ENCODE data around the gene CLCNKB. TPM values are rescaled to one million over a fixed set of nuclear protein-coding genes. Genes with fewer than 3 reads are reported as not detected.

Gene CLCNKB
- total RNA-seq, 2 experiments from 2014 or later, result not detected

DNA sequence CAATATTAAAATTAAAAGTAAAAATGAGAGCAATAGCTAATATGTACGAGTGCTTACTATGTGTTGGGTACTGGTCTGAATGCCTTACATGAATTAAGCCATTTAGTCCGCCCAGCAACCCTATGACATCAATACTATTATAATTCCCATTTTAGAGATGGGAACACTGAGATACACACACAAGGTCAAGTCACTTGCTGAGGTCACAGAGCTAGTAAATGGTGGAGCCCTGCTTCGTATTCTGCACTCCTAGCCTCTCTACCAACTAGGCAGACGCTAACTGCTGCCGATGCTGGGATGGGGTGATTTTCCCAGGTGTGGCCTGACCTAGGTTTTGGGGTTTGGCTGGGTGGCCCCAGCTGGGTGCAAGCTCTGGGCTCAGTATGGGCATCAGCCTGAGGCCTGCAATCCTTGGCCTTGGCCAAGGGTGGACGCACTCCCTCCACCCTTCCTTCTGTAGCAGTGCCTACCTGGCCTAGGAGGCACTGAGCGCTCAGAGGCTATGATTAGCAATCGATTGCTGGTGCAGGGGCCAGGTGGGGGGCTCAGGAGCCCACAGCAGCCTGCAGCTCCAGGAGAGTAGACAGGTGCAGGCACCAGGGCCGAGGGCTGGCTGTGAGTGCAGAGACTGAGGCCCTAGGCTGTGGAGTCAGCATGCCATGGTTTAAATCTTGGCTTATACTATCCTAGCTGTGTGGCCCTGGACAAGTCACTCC, 27.2 kb downstream of the CLCNKB start:
- H3K9me3 ChIP-seq (ENCODE audit: control insufficient read depth in 1 of 2, insufficient read depth in 1 of 2, low read length in 2 of 2), result no peaks in the 10 kb centered on the region
- ChIA-PET POLR2A (interaction anchor here (0.5 to 1.5 kb wide), 2 partner anchors 17 to 166 kb away, joined by 3 to 4 read pairs; partner anchors contain the start of gene CPLANE2), CTCF (interaction anchor here (1.2 to 1.9 kb wide), 2 partner anchors 8 to 117 kb away, joined by 3 to 6 read pairs; no protein-coding TSS in a partner anchor)
- DNase-seq (no peak), ATAC-seq (ENCODE audit: poor library complexity) (no peak)
- no peak overlapping the region for H3K4me3 Mint-ChIP-seq
- peaks cover 9 to 10% of the 10 kb centered on the region in 2 experiments for H3K27me3 ChIP-seq (ENCODE audit: control insufficient read depth in 1 of 2, insufficient read depth in 2 of 2, low read length in 2 of 2)
- no peak overlapping the region for H3K27ac Mint-ChIP-seq
- TF ChIP-seq, protein P1, sequence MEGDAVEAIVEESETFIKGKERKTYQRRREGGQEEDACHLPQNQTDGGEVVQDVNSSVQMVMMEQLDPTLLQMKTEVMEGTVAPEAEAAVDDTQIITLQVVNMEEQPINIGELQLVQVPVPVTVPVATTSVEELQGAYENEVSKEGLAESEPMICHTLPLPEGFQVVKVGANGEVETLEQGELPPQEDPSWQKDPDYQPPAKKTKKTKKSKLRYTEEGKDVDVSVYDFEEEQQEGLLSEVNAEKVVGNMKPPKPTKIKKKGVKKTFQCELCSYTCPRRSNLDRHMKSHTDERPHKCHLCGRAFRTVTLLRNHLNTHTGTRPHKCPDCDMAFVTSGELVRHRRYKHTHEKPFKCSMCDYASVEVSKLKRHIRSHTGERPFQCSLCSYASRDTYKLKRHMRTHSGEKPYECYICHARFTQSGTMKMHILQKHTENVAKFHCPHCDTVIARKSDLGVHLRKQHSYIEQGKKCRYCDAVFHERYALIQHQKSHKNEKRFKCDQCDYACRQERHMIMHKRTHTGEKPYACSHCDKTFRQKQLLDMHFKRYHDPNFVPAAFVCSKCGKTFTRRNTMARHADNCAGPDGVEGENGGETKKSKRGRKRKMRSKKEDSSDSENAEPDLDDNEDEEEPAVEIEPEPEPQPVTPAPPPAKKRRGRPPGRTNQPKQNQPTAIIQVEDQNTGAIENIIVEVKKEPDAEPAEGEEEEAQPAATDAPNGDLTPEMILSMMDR (IDR thresholded peaks at IDR 0.05), result no peak
- H3K27me3 Mint-ChIP-seq, result peaks cover 19% of the 10 kb centered on the region
- H3K4me1 ChIP-seq (ENCODE audit: insufficient read depth, low read length), result peaks cover 29% of the 10 kb centered on the region
- H3K4me1 Mint-ChIP-seq (ENCODE audit: low read depth), result peaks cover 25% of the 10 kb centered on the region
- intact Hi-C loops (cut with DNase I, micrococcal nuclease), result no loop called here
- H3K4me3 ChIP-seq (ENCODE audit: low read length), result no peak overlapping the region
- H3K9me3 Mint-ChIP-seq, result no peaks in the 10 kb centered on the region
- no peak overlapping the region for H3K27ac ChIP-seq (ENCODE audit: low read depth in 1 of 2, low read length in 2 of 2)
- H3K36me3 ChIP-seq (ENCODE audit: insufficient read depth, low read length), result no peaks in the 10 kb centered on the region
- H3K36me3 Mint-ChIP-seq (ENCODE audit: low read depth), result no peaks in the 10 kb centered on the region

GRCh38 chr1:16071614-16072013, 28.0 kb downstream of the CLCNKB start:
- peaks cover 25% of the 10 kb centered on the region for H3K4me1 Mint-ChIP-seq (ENCODE audit: low read depth)
- Histone ChIP-seq H3K27ac (ENCODE audit: low read depth in 1 of 2, low read length in 2 of 2) (no peak overlapping the region), H3K4me1 (ENCODE audit: insufficient read depth, low read length) (peaks cover 29% of the 10 kb centered on the region), H3K4me3 (ENCODE audit: low read length) (no peak overlapping the region), H3K27me3 (ENCODE audit: control insufficient read depth in 1 of 2, insufficient read depth in 2 of 2, low read length in 2 of 2) (peaks cover 9 to 10% of the 10 kb centered on the region in 2 experiments), H3K9me3 (ENCODE audit: control insufficient read depth in 1 of 2, insufficient read depth in 1 of 2, low read length in 2 of 2) (no peaks in the 10 kb centered on the region), H3K36me3 (ENCODE audit: insufficient read depth, low read length) (no peaks in the 10 kb centered on the region)
- H3K27me3 Mint-ChIP-seq, result peaks cover 23% of the 10 kb centered on the region
- no peaks in the 10 kb centered on the region for H3K9me3 Mint-ChIP-seq
- TF ChIP-seq, protein P1 (IDR thresholded peaks at IDR 0.05), result no peak
- DNase-seq, result no peak
- no peak overlapping the region for H3K27ac Mint-ChIP-seq
- POLR2A ChIA-PET, result no interaction called here
- no peak for ATAC-seq (ENCODE audit: poor library complexity)
- H3K4me3 Mint-ChIP-seq, result peak overlapping the region; percentile 62
- intact Hi-C loops (cut with DNase I, micrococcal nuclease), result no loop called here
- H3K36me3 Mint-ChIP-seq (ENCODE audit: low read depth), result no peaks in the 10 kb centered on the region
- CTCF ChIA-PET, result interaction anchor here (1.2 kb wide), 1 partner anchor 116 kb away, joined by 3 read pairs; no protein-coding TSS in a partner anchor

- H3K27me3 Mint-ChIP-seq, result peaks cover 23% of the 10 kb centered on the region
- intact Hi-C loops (cut with DNase I, micrococcal nuclease), result no loop called here
- H3K27ac Mint-ChIP-seq, result no peak overlapping the region
- H3K4me1 Mint-ChIP-seq (ENCODE audit: low read depth), result peaks cover 25% of the 10 kb centered on the region
- Histone ChIP-seq H3K4me3 (ENCODE audit: low read length) (no peak overlapping the region), H3K27me3 (ENCODE audit: control insufficient read depth in 1 of 2, insufficient read depth in 2 of 2, low read length in 2 of 2) (peaks cover 9 to 10% of the 10 kb centered on the region in 2 experiments), H3K27ac (ENCODE audit: low read depth in 1 of 2, low read length in 2 of 2) (no peak overlapping the region), H3K4me1 (ENCODE audit: insufficient read depth, low read length) (peaks cover 29% of the 10 kb centered on the region), H3K9me3 (ENCODE audit: control insufficient read depth in 1 of 2, insufficient read depth in 1 of 2, low read length in 2 of 2) (no peaks in the 10 kb centered on the region), H3K36me3 (ENCODE audit: insufficient read depth, low read length) (no peaks in the 10 kb centered on the region)
- H3K4me3 Mint-ChIP-seq, result peak overlapping the region; percentile 62
- TF ChIP-seq, protein P1 (IDR thresholded peaks at IDR 0.05), result no peak
- no peak for DNase-seq
- H3K36me3 Mint-ChIP-seq (ENCODE audit: low read depth), result no peaks in the 10 kb centered on the region
- H3K9me3 Mint-ChIP-seq, result no peaks in the 10 kb centered on the region
- CTCF ChIA-PET, result interaction anchor here (1.2 kb wide), 1 partner anchor 115 kb away, joined by 3 read pairs; no protein-coding TSS in a partner anchor
- POLR2A ChIA-PET, result no interaction called here
- ATAC-seq (ENCODE audit: poor library complexity), result no peak
Observed at GRCh38 chr1:16072095-16072494, 28.5 kb downstream of the CLCNKB start.

All from CD4-positive, alpha-beta T cell (primary cell).